ENCODE data around the gene CCDC157. TPM values are rescaled to one million over a fixed set of nuclear protein-coding genes. Genes with fewer than 3 reads are reported as not detected.

The CCDC157 gene
- total RNA-seq, 1 donor from 2014 or later = 2.9 TPM

- ATAC-seq (ENCODE audit: low read depth) (no peak), DNase-seq (no peak)
- Mint-ChIP-seq H3K9me3 (no peaks in the 10 kb centered on the region), H3K36me3 (ENCODE audit: low read depth) (peaks cover 1% of the 10 kb centered on the region), H3K27me3 (no peaks in the 10 kb centered on the region), H3K27ac (no peak overlapping the region), H3K4me3 (no peak overlapping the region), H3K4me1 (no peaks in the 10 kb centered on the region)
- intact Hi-C loops (cut with micrococcal nuclease) = no loop called here
- POLR2A ChIA-PET = no interaction called here
- CTCF ChIA-PET = no interaction called here
- TF ChIP-seq CTCF (IDR thresholded peaks at IDR 0.05) = no peak
Observed at GRCh38 chr22:30373331-30374325, 16.8 kb downstream of the CCDC157 start.

- ATAC-seq (ENCODE audit: low read depth) = no peak
- Mint-ChIP-seq H3K9me3 (no peaks in the 10 kb centered on the region), H3K4me1 (peaks cover 3% of the 10 kb centered on the region), H3K27ac (no peak overlapping the region), H3K27me3 (no peaks in the 10 kb centered on the region), H3K36me3 (ENCODE audit: low read depth) (no peaks in the 10 kb centered on the region), H3K4me3 (no peak overlapping the region)
- TF ChIP-seq CTCF (IDR thresholded peaks at IDR 0.05) = no peak
- intact Hi-C loops (cut with micrococcal nuclease) = no loop called here
- ChIA-PET POLR2A (no interaction called here), CTCF (no interaction called here)
- DNase-seq = no peak
Observed at GRCh38 chr22:30375312-30375849, 18.6 kb downstream of the CCDC157 start.

- intact Hi-C loops (cut with micrococcal nuclease) = no loop called here
- Mint-ChIP-seq H3K9me3 (no peaks in the 10 kb centered on the region), H3K4me3 (no peak overlapping the region), H3K4me1 (peaks cover 3% of the 10 kb centered on the region), H3K36me3 (ENCODE audit: low read depth) (no peaks in the 10 kb centered on the region), H3K27ac (no peak overlapping the region), H3K27me3 (no peaks in the 10 kb centered on the region)
- ChIA-PET POLR2A (no interaction called here), CTCF (no interaction called here)
- ATAC-seq (ENCODE audit: low read depth) (no peak), DNase-seq (no peak)
- no peak for TF ChIP-seq CTCF (IDR thresholded peaks at IDR 0.05)
Observed at GRCh38 chr22:30380011-30380410, 23.2 kb downstream of the CCDC157 start.

GRCh38 chr22:30381264-30381663 lies 24.5 kb downstream of the CCDC157 start:
- ChIA-PET CTCF (interaction anchor here (2.3 kb wide), 1 partner anchor 93 kb away, joined by 10 read pairs; no protein-coding TSS in a partner anchor), POLR2A (no interaction called here)
- Mint-ChIP-seq H3K9me3 (no peaks in the 10 kb centered on the region), H3K36me3 (ENCODE audit: low read depth) (no peaks in the 10 kb centered on the region), H3K4me3 (no peak overlapping the region), H3K4me1 (peaks cover 6% of the 10 kb centered on the region), H3K27ac (no peak overlapping the region), H3K27me3 (no peaks in the 10 kb centered on the region)
- intact Hi-C loops (cut with micrococcal nuclease) = no loop called here
- ATAC-seq (ENCODE audit: low read depth) (no peak), DNase-seq (no peak)
- TF ChIP-seq CTCF (IDR thresholded peaks at IDR 0.05) = no peak

GRCh38 chr22:30382340-30382739 lies 25.5 kb downstream of the CCDC157 start:
- Mint-ChIP-seq H3K4me3 (no peak overlapping the region), H3K9me3 (no peaks in the 10 kb centered on the region), H3K27ac (no peak overlapping the region), H3K4me1 (peaks cover 10% of the 10 kb centered on the region), H3K36me3 (ENCODE audit: low read depth) (no peaks in the 10 kb centered on the region), H3K27me3 (peaks cover under 1% of the 10 kb centered on the region)
- CTCF ChIA-PET = interaction anchor here (2.3 kb wide), 1 partner anchor 94 kb away, joined by 10 read pairs; no protein-coding TSS in a partner anchor
- ATAC-seq (ENCODE audit: low read depth) (no peak), DNase-seq (no peak)
- no peak for TF ChIP-seq CTCF (IDR thresholded peaks at IDR 0.05)
- intact Hi-C loops (cut with micrococcal nuclease) = no loop called here
- POLR2A ChIA-PET = no interaction called here
